ENCODE measurements around the gene ENOX1. TPM values are rescaled to one million over a fixed set of nuclear protein-coding genes. Genes with fewer than 3 reads are reported as not detected.

ENOX1 gene
- total RNA-seq, 1 donor: 2.2 TPM

- DNase-seq (ENCODE audit: low read depth): no peak
- H3K4me3 ChIP-seq (ENCODE audit: low read depth, low read length): no peak overlapping the region
- TF ChIP-seq, protein P1, sequence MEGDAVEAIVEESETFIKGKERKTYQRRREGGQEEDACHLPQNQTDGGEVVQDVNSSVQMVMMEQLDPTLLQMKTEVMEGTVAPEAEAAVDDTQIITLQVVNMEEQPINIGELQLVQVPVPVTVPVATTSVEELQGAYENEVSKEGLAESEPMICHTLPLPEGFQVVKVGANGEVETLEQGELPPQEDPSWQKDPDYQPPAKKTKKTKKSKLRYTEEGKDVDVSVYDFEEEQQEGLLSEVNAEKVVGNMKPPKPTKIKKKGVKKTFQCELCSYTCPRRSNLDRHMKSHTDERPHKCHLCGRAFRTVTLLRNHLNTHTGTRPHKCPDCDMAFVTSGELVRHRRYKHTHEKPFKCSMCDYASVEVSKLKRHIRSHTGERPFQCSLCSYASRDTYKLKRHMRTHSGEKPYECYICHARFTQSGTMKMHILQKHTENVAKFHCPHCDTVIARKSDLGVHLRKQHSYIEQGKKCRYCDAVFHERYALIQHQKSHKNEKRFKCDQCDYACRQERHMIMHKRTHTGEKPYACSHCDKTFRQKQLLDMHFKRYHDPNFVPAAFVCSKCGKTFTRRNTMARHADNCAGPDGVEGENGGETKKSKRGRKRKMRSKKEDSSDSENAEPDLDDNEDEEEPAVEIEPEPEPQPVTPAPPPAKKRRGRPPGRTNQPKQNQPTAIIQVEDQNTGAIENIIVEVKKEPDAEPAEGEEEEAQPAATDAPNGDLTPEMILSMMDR (IDR thresholded peaks at IDR 0.05; ENCODE audit: insufficient read depth, low read depth, low read length): no peak
Measured at GRCh38 chr13:43383498-43384165, 403.1 kb downstream of the ENOX1 start.

DNA sequence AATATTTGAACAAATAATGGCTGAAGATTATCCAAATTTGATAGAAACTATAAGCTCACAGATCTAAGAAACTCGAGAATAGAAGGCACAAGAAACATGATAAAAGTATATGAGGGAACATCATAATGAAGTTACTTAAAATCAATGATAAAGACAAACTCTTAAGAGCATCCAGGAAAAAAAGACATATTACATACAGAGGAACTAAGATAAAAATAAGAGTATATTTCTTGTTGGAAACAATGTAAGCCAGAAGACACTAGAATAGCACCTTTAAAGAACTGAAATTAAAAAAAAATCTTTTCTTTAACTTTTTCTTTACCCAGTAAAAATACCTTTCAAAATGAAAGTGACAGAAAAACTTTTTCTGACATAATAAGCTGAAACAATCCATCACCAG lies 407.0 kb downstream of the ENOX1 start:
- TF ChIP-seq, protein P1 (IDR thresholded peaks at IDR 0.05; ENCODE audit: insufficient read depth, low read depth, low read length): no peak
- DNase-seq (ENCODE audit: low read depth): no peak
- no peak overlapping the region for H3K4me3 ChIP-seq (ENCODE audit: low read depth, low read length)

- TF ChIP-seq, protein P1 (IDR thresholded peaks at IDR 0.05; ENCODE audit: insufficient read depth, low read depth, low read length): no peak
- DNase-seq (ENCODE audit: low read depth): no peak
- H3K4me3 ChIP-seq (ENCODE audit: low read depth, low read length): no peak overlapping the region
Measured at GRCh38 chr13:43377973-43378372, 408.8 kb downstream of the ENOX1 start.

DNA sequence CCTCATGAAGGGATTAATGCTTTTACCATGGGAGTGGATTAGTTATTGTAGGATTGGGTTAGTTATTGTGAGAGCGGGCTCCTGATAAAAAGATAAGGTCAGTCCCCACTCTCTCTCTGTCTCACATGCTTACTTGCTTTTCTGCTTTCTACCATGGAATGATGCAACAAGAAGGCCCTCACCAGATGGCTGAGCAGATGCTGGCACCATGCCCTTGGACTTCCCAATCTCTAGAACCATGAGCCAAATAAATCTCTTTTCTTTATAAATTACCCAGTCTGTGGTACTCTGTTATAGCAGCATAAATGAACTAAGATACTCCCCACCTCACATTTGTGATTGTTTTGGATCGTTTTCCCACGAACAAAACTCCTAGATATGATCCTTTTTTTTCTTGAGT lies 409.6 kb downstream of the ENOX1 start:
- TF ChIP-seq, protein P1 (IDR thresholded peaks at IDR 0.05; ENCODE audit: insufficient read depth, low read depth, low read length): no peak
- H3K4me3 ChIP-seq (ENCODE audit: low read depth, low read length): no peak overlapping the region
- DNase-seq (ENCODE audit: low read depth): no peak

DNA sequence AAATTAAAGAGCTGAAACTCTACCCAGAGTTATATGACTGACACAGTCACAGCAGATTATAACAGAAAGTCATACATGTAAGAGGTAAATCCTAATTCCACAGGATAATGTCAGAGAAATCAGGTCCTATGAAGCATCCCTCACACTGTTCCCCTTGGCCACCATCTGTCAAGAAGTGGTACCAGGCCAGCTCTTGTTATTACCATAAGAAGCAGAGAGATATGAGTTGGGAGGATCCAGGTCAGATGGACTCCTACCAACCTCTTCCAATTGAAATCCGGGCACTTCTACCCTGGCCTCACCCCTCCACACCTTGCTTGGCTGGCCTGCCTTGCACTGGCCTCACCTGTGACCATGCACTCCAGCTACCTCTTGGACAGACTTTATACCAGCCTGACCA lies 410.2 kb downstream of the ENOX1 start:
- DNase-seq (ENCODE audit: low read depth): no peak
- TF ChIP-seq, protein P1 (IDR thresholded peaks at IDR 0.05; ENCODE audit: insufficient read depth, low read depth, low read length): no peak
- H3K4me3 ChIP-seq (ENCODE audit: low read depth, low read length): no peak overlapping the region

GRCh38 chr13:43375797-43376465 lies 410.8 kb downstream of the ENOX1 start:
- no peak for DNase-seq (ENCODE audit: low read depth)
- no peak overlapping the region for H3K4me3 ChIP-seq (ENCODE audit: low read depth, low read length)
- TF ChIP-seq, protein P1 (IDR thresholded peaks at IDR 0.05; ENCODE audit: insufficient read depth, low read depth, low read length): no peak
